ENCODE measurements around the gene LRRC74A.

The LRRC74A gene

GRCh38 chr14:76814726-76815645 is 11.2 kb upstream of the LRRC74A start:
- no peak for TF ChIP-seq CTCF (IDR thresholded peaks at IDR 0.05; ENCODE audit: low read depth, low read length)
- H3K4me3 ChIP-seq (ENCODE audit: low read depth, low read length) = no peak overlapping the region

- TF ChIP-seq CTCF (IDR thresholded peaks at IDR 0.05; ENCODE audit: low read depth, low read length) = no peak
Observed at GRCh38 chr14:76820700-76821099, 5.5 kb upstream of the LRRC74A start.

DNA sequence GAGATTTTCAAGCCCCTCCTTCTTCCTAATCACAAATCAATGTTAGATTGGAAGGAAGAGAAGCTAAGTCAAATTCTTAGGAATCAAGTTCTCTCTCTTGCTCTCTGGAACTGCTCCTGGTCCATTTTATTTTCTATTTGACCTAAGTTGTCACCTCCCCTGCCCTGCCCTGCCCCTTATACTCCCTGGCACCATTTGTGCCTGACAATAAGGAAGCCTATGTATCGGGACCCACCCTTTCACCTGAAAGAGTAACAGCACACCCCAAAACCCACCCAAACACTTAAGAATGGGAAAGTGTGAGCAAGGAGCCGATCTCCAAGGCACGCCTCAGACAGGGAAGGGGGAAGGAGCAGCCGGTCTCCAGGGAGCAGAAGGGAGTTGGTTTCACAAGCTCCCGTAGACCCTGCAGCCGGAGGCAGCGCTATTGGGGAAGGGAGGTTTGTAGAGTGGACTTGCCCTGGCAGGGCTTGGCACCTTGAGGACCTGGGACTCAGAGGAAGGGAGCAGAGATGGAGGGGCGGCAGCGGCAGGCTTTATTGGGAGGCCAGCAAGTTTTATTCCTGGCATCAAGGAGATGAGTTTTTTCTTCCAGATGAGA is 1.6 kb downstream of the LRRC74A start:
- H3K4me3 ChIP-seq (ENCODE audit: low read depth, low read length) = peak overlapping the region; percentile 33; the same call in 1 of the 2 replicates
- no peak for TF ChIP-seq CTCF (IDR thresholded peaks at IDR 0.05; ENCODE audit: low read depth, low read length)

More at GRCh38 chr14:76820700-76821099, 5.5 kb upstream of the LRRC74A start:
- H3K4me3 ChIP-seq (ENCODE audit: low read depth, low read length) = no peak overlapping the region

DNA sequence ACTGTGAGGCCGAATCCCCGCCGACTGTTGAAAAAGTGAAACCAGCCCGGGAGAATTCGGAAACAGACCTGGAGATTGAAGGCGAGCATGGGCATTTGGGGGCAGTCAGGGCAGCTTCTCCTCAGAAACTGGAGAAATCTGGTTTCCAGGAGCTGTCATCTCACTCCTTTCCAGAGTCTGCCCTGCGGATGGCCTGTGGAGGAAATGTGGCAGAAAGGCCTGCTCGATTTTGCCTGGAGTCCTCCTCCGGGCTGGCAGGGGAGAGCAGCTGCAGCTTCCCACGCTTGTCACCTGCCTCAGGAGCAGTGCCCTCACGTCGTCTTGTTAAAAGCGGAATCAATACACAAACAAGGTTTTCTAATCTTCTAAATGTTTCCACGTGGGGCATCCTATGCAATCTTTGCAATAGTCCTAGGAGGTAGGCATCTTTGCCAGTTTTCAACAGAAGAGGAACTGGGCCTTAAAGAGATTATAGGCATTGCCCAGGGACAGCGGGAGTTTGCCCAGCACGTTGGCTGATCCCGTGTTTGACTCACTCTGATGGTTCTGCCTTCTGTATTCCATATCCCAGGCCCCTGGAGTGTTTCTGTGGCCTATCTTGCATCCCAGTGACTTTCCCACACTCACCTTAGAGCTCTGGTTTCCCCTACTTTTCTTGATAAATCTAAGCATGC is 2.3 kb downstream of the LRRC74A start:
- H3K4me3 ChIP-seq (ENCODE audit: low read depth, low read length) = peak overlapping the region; percentile 33; the same call in 1 of the 2 replicates
- TF ChIP-seq CTCF (IDR thresholded peaks at IDR 0.05; ENCODE audit: low read depth, low read length) = no peak

GRCh38 chr14:76829013-76829365 is 2.8 kb downstream of the LRRC74A start:
- TF ChIP-seq CTCF (IDR thresholded peaks at IDR 0.05; ENCODE audit: low read depth, low read length) = no peak
- H3K4me3 ChIP-seq (ENCODE audit: low read depth, low read length) = no peak overlapping the region

DNA sequence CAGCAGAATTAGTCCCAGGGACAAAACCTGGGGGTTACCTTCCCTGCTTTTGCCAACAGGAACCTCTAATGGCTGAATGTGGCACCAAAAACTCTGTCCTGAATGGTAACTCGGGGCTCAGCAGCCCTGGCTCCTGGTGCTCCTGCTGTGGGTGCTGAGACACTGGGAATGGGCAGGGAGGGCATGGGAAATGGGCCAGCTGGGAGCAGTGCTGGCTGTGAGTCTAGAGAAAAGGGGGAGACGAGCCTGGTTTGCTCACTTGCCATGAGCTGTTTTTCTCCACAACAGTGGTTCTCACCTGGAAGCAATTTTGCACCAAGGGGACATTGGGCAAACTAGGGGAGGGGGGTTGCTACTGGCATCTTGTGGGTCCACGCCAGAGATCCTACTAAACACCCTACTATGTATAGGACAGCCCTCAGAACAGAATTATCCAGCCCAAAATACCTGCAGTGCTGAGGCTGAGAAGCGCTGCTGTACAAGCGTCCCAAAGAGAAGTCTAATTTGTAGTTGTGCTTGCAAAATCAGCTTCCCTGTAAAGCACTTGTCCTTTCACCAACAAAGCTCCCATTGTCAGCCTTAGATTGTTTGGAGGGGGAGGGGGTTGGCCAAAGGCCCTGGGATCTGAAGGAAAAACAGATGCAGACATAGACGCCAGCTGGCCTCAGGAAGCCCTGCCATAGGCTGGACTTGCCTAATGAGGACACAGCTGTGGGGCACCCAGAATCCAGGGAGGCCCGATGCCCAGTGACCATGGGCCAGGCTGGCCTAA is 3.6 kb downstream of the LRRC74A start:
- no peak overlapping the region for H3K4me3 ChIP-seq (ENCODE audit: low read depth, low read length)
- no peak for TF ChIP-seq CTCF (IDR thresholded peaks at IDR 0.05; ENCODE audit: low read depth, low read length)

Measured in WI38 (cell line).